Astrocyte of the hippocampus (primary cell): ENCODE results near the gene DPPA5.
"Not testable (repeated sequence)": the region's sequence is repeated elsewhere in the genome, so short reads cannot be mapped to it uniquely, and the experiment has no call there.

Experiments used
- DNase-seq: peaks from one replicate; pipeline ENCODE4 v3.0.0; 2011; ENCODE audit warnings: low read depth, low spot score

The DPPA5 gene

DNA sequence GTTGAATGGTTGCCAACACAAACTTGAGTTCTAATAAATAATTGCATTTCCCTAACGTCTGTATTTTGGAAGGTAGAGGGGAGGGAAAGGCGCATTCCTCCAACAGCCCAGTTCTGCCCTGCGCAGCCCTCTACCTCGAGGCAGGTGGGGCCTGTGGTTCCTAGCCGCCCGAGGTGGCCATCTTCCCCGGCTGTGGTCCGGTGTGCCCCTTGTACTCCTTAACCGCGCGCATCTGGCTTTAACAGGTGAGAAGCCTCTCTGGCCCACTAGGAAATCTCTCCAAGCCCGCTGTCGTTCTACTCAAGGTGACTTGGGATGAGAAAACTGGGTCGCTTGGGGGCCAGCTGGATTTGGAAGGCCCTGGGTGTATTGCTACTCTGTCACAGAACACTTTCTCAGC lies 10.0 kb upstream of the DPPA5 start:
- no peak for DNase-seq

DNA sequence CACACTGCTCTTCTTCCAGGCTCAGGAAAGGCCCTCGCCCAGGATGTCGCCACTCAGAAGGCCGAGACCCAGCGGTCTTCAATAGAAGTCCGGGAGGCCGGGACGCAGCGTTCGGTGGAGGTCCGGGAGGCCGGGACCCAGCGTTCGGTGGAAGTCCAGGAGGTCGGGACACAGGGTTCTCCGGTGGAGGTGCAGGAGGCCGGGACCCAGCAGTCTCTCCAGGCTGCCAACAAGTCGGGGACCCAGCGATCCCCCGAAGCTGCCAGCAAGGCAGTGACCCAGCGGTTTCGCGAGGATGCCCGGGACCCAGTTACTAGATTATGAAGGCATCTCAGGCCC lies 9.4 kb upstream of the DPPA5 start:
- DNase-seq, result no peak

DNA sequence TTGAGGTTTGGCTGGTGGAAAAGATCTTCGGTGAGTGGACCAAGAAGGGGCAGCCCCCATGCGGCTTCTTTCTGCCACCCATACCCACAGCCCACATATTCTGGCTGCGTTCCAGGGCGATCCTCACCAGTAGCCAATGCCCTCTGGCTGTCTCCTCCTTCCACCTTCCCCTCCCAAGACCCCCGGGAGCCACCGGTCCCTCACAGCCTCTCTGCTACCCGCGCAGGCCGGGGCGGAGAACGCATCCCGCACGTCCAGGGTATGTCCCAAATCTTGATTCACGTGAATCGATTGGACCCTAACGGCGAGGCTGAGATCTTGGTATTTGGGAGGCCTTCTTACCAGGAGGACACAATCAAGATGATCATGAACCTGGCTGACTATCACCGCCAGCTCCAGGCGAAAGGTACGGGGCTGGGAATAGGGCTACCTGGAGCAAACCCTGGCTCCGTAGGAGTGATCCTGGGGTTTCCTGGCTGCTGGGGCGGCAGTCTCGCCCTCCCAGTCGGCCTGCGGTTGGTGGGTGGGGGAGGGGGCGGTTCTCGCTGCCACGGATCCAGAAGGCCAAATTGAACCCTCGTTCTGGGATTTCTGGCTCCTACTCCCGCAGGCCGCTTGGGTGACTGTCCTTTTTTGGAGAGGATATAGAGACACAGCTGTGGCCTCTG lies 8.9 kb upstream of the DPPA5 start:
- no peak for DNase-seq

DNA sequence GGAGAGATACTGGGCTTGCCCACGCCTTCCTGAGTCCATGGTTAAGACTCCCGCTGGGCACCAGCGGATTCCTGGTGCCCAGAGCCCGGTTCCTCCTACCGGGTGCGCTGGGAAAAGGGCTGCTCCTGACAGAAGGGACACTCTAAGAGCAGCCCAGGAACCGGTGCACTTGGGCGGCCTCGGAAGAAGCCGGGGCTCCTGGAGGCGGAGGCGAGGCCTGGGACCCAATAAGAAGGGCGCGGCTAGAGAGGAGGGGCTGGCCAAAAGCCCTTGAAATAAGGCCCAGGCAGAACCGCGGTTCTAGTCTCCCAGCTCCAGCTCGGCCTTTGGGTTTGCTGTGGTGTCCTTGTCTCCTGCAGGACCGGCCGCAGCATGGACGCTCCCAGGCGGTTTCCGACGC lies 8.3 kb upstream of the DPPA5 start, which contains the start of gene KHDC3L:
KHDC3L (plus strand) TSS at position 301 of the 400 bp plus-strand sequence; CDS start at position 373, 72 bp downstream.
- DNase-seq, result no peak

DNA sequence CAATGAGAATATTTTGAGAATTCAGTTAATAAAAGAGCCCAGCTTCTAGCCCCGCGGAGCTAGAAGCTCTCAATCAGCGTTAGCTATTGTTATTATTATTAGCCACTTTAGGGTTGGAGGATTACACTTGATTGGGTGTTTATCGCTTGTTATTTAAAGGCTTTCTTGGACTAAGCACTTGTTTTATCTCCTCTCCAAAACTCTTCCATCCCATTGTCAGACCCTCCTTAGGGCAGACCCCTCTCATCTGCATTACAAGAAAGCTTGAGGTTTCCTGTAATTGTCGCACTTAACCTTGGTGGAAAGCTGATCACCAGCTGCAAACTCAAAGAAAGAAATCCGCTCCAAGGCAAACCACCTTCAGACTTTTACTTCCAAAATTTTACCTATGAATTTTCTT lies 4.8 kb downstream of the DPPA5 start:
- no peak for DNase-seq

- DNase-seq, result no peak
Observed at GRCh38 chr6:73348550-73349204, 5.4 kb downstream of the DPPA5 start.

DNA sequence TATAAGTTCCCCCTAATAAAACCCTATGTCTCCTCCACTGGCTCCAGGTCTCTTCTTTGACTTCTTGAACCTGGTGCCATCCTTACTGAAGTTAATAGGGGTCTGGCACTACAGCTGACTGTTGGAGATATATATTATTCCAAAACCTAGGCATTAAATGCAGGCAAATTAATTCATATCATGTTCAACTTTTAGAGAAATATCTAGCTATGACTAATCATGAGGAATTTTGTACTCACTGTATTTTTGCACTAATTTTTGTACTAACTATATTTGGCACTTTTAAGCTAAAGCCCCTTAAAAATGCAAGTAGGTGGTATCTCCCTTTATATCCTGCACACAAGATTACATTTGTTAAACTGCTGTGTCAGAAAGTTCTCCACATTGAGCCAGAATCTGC lies 10.9 kb downstream of the DPPA5 start:
- DNase-seq, result no peak

GRCh38 chr6:73342174-73342573 lies 11.9 kb downstream of the DPPA5 start:
- no peak for DNase-seq

- DNase-seq, result no peak
Observed at GRCh38 chr6:73341335-73341734, 12.7 kb downstream of the DPPA5 start.

DNA sequence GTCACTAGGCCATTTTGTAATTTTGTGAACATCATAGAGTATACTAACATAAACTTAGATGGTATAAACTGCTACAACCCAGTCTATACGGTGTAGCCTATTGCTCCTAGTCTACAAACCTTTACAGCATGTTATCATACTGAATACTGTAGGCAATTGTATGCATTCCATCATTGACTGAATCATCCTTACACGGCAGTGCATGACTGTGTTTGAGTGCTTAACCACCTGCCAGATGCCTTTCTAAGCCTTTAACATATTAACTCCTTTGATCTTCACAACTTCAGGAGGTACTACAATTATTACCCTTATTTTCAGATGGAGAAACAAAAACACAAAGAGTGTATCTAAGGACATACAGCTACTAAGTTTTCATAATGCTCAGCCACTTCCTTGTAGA lies 14.0 kb downstream of the DPPA5 start:
- DNase-seq, result peak; percentile 14

GRCh38 chr6:73339340-73339739 lies 14.7 kb downstream of the DPPA5 start:
- no peak for DNase-seq

DNA sequence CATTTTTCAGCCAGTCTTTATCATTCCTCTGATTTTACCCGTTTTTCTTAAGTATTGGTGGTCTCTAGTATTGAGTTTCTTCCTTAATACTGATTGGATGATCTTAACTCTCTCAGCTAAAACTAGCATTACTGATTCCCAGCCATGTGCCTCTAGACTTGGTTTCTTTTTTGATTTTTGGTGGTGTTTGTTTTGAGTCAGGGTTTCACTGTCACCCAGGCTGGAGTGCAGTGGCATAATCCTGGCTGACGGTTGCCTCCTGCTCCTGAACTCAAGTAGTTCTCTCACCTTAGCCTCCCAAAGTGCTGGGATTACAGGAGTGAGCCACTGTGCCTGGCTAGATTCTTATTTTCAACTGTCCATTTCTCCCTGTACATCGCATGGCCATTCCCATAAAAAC lies 24.9 kb downstream of the DPPA5 start:
- DNase-seq, result no peak

DNA sequence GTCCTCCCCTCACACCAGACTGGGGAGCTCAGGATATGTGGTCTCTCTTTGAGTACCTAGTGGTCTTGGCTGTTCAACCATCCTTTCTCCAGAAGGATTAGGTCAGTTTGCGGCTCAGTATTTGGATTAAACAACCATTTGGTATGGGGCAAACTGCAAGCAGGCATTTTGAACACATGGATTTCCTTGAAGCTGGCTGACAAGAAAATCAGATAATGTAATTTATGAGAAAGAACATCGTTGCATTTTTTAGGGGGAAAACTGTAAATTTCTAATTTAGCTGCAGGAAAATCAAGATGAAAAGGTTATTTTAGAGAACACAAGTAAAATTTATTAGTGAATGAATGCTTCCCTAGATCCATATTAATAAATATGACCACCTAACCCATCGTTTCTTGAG lies 25.3 kb downstream of the DPPA5 start:
- no peak for DNase-seq

DNA sequence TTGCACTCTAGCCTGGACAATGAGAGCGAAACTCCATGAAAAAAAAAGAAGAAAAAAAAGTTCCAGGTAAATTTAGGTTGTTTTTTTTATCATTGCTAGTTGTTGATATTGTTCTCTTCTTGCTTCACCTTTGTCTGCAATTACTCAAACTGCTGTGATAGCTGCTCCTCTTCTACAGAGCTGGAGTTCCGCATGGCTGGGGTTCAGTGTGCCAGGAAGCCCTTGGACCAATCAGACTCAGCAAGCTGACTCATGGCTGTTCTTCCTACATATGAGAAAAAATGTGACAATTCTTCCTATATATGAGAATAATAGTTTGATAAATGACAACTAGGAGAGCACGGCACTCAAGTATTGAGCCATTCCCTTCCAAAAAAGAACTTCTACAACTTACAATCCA lies 28.4 kb downstream of the DPPA5 start:
- no peak for DNase-seq

DNA sequence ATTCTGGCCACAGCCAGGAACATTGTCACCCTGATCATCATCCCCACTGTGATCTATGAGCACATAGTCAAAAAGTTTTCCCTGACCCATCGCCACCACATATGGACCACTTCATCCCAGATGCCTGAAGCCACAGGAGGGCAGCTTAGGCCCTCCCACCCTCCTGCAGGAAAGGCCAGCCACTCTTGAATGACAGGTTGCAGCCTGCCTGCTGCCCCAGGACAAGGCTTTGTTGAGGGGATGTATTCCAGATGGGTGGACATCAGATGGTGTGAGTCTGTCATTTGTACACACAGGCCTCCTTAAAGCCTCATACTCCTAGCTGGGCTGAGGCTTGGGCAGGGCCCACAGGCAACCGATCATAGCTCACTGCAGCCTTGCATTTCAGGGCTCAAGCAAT lies 30.8 kb downstream of the DPPA5 start:
- DNase-seq, result no peak

DNA sequence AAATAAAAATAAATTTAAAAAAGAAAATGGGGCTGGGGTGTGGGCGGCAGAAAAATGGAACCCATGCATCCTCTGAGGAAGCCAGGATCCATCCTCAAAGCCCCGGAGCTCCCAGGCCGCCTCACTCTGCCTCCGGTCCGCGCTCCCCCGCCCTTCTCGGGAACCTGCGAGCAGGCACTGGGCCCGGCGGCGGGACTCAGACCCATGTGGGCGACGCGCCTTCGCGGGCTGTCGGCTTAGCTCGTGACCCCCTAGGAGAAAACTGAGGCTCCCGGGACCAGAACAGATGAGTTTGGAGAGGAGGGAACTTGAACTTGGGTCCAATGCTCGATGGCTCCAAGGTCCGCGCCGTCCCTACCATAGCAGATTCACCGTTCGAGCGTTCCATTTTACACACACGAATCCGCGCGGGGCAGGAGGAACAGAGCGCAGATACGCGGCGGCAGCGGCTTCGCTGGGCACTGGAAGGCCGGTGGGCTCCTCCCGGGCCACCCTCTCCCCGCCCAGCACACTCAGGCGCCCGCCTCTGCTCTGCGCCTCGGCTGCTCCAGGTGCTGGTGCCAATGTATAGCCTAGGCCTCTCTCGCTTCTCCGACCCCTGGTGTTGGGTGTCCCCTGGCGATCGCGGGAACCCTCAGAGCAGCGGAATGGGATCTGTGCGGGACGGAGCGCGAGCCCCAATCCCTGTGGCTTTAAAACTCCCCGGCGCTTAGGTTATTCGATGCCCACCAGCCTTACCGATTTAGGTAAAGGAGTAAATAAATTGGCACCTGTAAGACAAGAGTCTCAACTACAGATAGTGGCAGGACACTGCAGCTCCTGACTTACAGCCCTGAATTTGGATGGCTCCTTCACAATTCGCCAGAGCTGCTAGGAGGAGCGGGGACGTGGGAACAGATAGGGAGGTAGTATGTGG lies 39.2 kb downstream of the DPPA5 start:
- peak; percentile 34 for DNase-seq

- DNase-seq, result not testable (repeated sequence)
Observed at GRCh38 chr6:73310503-73310845, 43.6 kb downstream of the DPPA5 start.

GRCh38 chr6:73309785-73310502 lies 44.1 kb downstream of the DPPA5 start:
- DNase-seq, result peak; percentile 84

DNA sequence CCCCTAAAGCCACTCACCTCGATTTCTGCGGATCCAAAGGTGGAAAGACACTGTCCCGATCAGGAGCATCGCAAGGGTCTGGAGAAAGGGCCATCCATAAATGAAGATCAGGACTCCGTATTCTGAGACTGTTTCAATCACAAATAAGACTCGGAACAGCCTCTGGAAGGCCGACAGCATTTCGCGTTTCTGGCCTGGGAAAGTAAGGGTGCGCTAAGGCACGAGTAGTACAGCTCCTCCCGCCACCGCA lies 44.6 kb downstream of the DPPA5 start:
- DNase-seq, result no peak

- DNase-seq, result no peak
Observed at GRCh38 chr6:73308712-73309534, 45.2 kb downstream of the DPPA5 start.

- DNase-seq, result not testable (repeated sequence)
Observed at GRCh38 chr6:73303773-73304172, 50.3 kb downstream of the DPPA5 start.
